GM12892 (cell line): Measurements from ENCODE around the gene RXFP3.

Experiments used
- POLR2A ChIP-seq: IDR thresholded peaks from 2 replicates; pipeline ENCODE4 v1.6.1; 2011; ENCODE audit warnings: low read depth, low read length, control low read depth
- POLR2AphosphoS5 ChIP-seq: IDR thresholded peaks from 2 replicates; pipeline ENCODE4 v1.6.1; 2011; ENCODE audit warnings: low read depth, low read length, control low read depth
- TAF1 ChIP-seq: IDR thresholded peaks from 2 replicates; pipeline ENCODE4 v1.6.1; 2011; ENCODE audit warnings: low read depth, mild to moderate bottlenecking, control low read depth, low read length, borderline replicate concordance

DNA sequence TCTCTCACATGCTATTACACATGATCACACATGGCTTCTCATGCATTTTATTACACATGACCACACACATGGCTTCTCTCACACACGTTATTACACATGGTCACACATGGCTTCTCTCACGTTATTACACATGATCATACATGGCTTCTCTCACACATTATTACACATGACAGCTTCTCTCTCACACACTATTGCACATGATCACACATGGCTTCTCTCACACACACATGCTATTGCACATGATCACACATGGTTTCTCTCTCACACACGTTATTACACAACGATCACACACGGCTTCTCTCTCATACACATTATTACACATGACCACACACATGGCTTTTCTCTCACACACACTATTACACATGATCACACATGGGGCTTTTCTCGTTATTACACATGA, 49.3 kb downstream of the RXFP3 start:
- TF ChIP-seq POLR2AphosphoS5, result no peak
- TF ChIP-seq POLR2A, result no peak
- TF ChIP-seq TAF1, result no peak
